Upper lobe of right lung (tissue), 1 donor: ENCODE results near the gene CPVL. TPM values are rescaled to one million over a fixed set of nuclear protein-coding genes. Genes with fewer than 3 reads are reported as not detected.
"Not testable (repeated sequence)": the region's sequence is repeated elsewhere in the genome, so short reads cannot be mapped to it uniquely, and the experiment has no call there.

ENCODE experiments used
- ATAC-seq: fragments of 200-7000 bp; cut with Tn5 transposase; one replicate; pipeline ENCODE4 v1.9.1; 2020; ENCODE audit warnings: mild to moderate bottlenecking, moderate library complexity
- DNase-seq: peaks from one replicate; pipeline ENCODE4 v3.0.0-alpha.2; 2020
- H3K27ac ChIP-seq: fragments of 200-600 bp; one replicate; pipeline ENCODE4 v1.8.0; 2022
- H3K27me3 ChIP-seq: fragments of 200-600 bp; one replicate; pipeline ENCODE4 v1.8.0; 2022; ENCODE audit warnings: mild to moderate bottlenecking
- H3K36me3 ChIP-seq: fragments of 200-600 bp; one replicate; pipeline ENCODE4 v1.8.0; 2022
- H3K4me1 ChIP-seq: fragments of 200-600 bp; one replicate; pipeline ENCODE4 v1.8.0; 2022
- H3K4me3 ChIP-seq: fragments of 200-600 bp; one replicate; pipeline ENCODE4 v1.8.0; 2022; ENCODE audit warnings: mild to moderate bottlenecking
- H3K9me3 ChIP-seq: fragments of 200-600 bp; one replicate; pipeline ENCODE4 v1.8.0; 2022
- intact Hi-C: fragments of 100-400 bp; cut with DNase I; formaldehyde crosslinking; loops from one replicate; pipeline ENCODE4 v1.11.0; 2022
- total RNA-seq: library from RNA; stranded (reverse); fragmentation: NEBNext Ultra II Directional; extraction: Animal tissue kit (Norgen Biotek cat#: 25700); gene quantifications from one replicate; pipeline ENCODE4 v1.2.1, GENCODE V29; 2021
- TF ChIP-seq, protein P1 (sequence below): fragments of 200-600 bp; IDR thresholded peaks from one replicate; pipeline ENCODE4 v1.8.0; 2022; ENCODE audit warnings: antibody characterized with exemption
- donor health status: DM: no; HTN: yes; CAD: no; lungs with severe emphysema.

CPVL gene
- total RNA-seq, 1 donor from 2014 or later, result 31.9 TPM

DNA sequence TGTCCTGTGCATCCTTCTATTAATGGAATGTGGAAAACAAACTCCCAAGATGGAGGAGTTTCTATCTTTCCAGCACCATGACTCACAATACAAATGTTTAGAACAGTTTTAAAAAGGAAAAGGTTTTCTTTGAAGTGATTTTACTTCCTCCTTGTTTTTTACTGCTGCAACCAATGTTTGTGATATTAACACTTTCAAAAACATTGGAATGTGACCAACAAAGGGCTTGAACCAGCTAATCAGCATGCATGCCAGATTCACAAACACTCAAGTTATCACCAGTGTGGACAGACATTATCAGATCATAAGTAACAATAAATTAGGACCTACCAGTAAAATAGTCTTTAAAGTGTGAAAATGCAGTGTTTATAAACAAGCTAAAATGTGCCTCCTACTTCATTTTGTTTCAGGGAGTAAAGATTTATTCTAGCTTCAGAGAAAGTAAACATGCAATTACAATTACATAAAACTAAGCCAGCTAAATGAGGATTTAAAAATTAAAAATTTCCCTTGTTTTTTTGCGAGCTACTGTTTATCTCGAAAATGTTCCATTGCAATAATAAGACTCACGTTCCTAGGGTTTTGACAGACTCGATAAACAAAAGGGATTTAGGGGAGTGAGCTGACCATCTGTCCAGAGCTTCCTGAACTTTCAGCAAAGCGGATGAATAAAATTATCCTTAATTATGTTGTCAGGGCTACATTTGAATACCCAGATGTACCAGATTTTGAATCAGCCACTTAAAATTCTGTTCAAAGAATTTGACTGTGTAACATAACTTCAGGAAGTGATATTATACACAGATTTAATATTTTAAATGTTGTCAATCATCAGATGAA is 29.8 kb downstream of the CPVL start:
- H3K9me3 ChIP-seq, result no peaks in the 10 kb centered on the region
- H3K27me3 ChIP-seq, result no peaks in the 10 kb centered on the region
- ATAC-seq, result no peak
- no peak for DNase-seq
- peaks cover 6% of the 10 kb centered on the region for H3K4me1 ChIP-seq
- no peak overlapping the region for H3K4me3 ChIP-seq
- intact Hi-C loops, result no loop called here
- H3K27ac ChIP-seq, result no peak overlapping the region
- TF ChIP-seq, protein P1, sequence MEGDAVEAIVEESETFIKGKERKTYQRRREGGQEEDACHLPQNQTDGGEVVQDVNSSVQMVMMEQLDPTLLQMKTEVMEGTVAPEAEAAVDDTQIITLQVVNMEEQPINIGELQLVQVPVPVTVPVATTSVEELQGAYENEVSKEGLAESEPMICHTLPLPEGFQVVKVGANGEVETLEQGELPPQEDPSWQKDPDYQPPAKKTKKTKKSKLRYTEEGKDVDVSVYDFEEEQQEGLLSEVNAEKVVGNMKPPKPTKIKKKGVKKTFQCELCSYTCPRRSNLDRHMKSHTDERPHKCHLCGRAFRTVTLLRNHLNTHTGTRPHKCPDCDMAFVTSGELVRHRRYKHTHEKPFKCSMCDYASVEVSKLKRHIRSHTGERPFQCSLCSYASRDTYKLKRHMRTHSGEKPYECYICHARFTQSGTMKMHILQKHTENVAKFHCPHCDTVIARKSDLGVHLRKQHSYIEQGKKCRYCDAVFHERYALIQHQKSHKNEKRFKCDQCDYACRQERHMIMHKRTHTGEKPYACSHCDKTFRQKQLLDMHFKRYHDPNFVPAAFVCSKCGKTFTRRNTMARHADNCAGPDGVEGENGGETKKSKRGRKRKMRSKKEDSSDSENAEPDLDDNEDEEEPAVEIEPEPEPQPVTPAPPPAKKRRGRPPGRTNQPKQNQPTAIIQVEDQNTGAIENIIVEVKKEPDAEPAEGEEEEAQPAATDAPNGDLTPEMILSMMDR, result no peak
- no peaks in the 10 kb centered on the region for H3K36me3 ChIP-seq

DNA sequence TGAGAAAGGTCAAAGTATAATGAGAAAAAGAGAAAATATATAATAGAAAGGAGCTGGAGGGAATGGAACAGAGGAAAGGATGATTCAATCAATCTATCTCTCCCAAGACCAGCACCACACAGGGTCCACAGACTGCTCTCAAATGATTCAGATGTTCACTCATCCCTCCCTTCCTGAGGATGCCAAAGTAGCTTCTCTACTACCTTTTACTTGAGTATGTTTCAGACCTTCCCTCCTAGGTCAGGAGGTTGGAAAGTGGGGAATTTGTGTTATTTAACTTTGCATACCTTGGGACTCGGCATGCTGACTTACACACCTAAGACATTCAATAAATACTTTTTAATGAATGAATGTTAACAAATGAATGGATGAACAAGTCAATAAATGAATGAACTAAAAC is 30.6 kb downstream of the CPVL start:
- TF ChIP-seq, protein P1, result no peak
- Histone ChIP-seq H3K4me3 (no peak overlapping the region), H3K27ac (no peak overlapping the region), H3K27me3 (no peaks in the 10 kb centered on the region), H3K36me3 (no peaks in the 10 kb centered on the region), H3K9me3 (no peaks in the 10 kb centered on the region), H3K4me1 (peaks cover 6% of the 10 kb centered on the region)
- DNase-seq, result no peak
- no peak for ATAC-seq
- intact Hi-C loops, result no loop called here

DNA sequence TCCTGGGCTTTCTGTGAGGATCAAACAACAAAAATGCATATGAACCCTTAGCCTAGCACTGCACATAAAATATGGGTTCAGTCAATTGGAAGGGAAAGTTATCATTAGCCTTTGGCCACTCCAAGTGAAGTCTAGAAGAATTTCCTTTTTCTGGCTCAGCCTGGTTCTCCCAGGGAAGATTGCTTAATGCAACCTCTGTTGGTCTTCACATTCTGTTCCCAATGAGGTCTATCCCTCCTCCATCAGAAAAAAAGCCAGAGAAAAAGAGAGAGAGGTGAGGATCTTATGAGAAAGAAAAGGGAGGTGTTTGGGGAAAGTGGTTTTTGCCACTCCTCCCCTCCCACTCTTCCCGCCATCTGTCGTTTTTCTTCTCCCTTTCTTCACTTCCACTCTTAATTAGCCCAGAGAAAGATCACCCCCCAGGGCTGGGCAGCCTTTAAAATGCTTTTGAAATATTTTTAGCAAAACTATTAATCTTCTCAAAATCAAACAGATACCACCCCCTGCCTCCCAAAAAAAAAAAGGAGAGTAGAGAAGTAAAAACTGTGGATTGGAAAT is 31.1 kb downstream of the CPVL start:
- H3K4me3 ChIP-seq, result no peak overlapping the region
- TF ChIP-seq, protein P1, result no peak
- H3K36me3 ChIP-seq, result no peaks in the 10 kb centered on the region
- DNase-seq (no peak), ATAC-seq (no peak)
- H3K9me3 ChIP-seq, result no peaks in the 10 kb centered on the region
- H3K27me3 ChIP-seq, result no peaks in the 10 kb centered on the region
- intact Hi-C loops, result no loop called here
- peaks cover 6% of the 10 kb centered on the region for H3K4me1 ChIP-seq
- no peak overlapping the region for H3K27ac ChIP-seq

DNA sequence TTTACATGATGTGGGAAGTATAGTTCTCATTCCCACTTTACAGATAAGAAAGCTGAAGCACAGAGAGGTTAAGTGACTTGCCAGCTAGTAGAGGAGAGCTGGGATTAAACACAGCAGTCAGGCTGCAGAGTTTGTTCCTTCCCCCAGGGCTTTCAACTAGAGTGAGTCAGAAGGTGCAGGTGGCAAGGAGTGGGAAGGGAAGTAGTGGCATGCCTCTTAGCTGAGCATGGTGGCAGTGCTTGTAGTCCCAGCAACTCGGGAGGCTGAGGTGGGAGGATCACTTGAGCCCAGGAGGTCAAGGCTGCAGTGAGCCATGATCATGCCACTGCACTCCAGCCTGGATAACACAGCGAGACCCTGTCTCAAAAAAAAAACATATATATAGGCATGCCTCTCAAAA is 32.1 kb downstream of the CPVL start:
- ATAC-seq, result peak; percentile 54
- H3K27ac ChIP-seq, DNase-seq, intact Hi-C loops, H3K4me1 ChIP-seq, H3K4me3 ChIP-seq, H3K36me3 ChIP-seq, H3K9me3 ChIP-seq, H3K27me3 ChIP-seq: not testable (repeated sequence)

DNA sequence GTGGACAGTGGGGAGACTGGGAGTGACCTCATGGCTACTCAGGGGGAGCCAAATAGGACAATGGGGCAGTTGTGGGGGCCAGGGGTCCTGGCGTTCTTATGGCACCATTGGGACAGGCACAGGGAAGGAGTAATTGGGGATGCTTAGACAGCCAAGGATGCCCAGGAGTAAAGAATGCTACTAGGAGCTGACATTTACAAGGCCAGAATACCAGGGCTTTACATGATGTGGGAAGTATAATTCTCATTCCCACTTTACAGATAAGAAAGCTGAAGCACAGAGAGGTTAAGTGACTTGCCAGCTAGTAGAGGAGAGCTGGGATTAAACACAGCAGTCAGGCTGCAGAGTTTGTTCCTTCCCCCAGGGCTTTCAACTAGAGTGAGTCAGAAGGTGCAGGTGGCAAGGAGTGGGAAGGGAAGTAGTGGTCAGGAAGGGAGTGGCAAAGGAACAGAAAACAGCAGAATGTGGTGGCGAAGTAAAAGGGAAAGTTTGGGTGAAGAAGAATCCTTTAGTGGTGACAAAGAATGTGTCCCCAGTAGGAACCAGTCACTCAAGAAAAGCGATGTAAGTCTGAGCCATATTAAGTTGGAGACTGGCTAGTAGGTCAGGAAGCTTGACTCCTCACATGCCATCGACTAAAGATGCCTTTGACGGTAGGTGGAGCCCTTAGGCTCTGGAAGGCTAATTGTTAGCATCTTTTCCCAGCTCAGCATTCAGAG is 32.8 kb downstream of the CPVL start:
- H3K4me1 ChIP-seq, result peaks cover 10% of the 10 kb centered on the region
- intact Hi-C loops, result no loop called here
- peaks cover 4% of the 10 kb centered on the region for H3K27me3 ChIP-seq
- no peaks in the 10 kb centered on the region for H3K9me3 ChIP-seq
- DNase-seq (no peak), ATAC-seq (peak; percentile 66)
- TF ChIP-seq, protein P1, result no peak
- no peak overlapping the region for H3K27ac ChIP-seq
- no peak overlapping the region for H3K4me3 ChIP-seq
- H3K36me3 ChIP-seq, result no peaks in the 10 kb centered on the region

DNA sequence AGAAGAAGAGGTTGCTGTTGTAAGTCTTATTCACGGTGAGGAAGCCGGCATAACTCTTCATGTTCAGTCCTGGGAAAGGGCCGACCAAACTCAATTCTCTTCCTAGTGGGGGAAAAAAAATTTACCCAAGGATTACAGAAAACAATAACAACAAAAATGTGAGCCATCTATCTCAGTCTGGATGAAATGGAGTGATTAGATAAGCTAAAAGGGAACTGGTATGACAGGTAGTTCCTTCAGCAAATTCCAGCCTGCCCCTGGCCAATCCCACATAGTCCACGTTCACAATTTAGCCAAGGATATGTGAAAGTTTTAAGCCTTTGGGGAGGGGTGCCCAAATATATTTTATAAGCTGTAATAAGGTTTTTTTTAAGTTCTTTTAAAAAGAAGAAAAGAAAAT is 33.6 kb downstream of the CPVL start:
- Histone ChIP-seq H3K27me3 (peaks cover 4% of the 10 kb centered on the region), H3K4me3 (no peak overlapping the region), H3K36me3 (no peaks in the 10 kb centered on the region), H3K27ac (no peak overlapping the region), H3K4me1 (peaks cover 10% of the 10 kb centered on the region), H3K9me3 (no peaks in the 10 kb centered on the region)
- DNase-seq, result no peak
- TF ChIP-seq, protein P1, result no peak
- intact Hi-C loops, result no loop called here
- no peak for ATAC-seq
